Stimulated activated CD4-positive, alpha-beta T cell treated with anti-CD3 and anti-CD28 coated beads, Interleukin-1b, Interleukin-23, amount 100 ng/mL, for 1 hour (primary cell): Measurements from ENCODE around the gene HEBP2.

Experiments
- DNase-seq, 2 donors: peaks; one replicate each; pipeline ENCODE4 v3.0.0-alpha.2; 2020; ENCODE audit warnings: low read depth in 2 of 2

HEBP2 gene

GRCh38 chr6:138397128-138398122 is 6.6 kb upstream of the HEBP2 start:
- no peak for DNase-seq

- DNase-seq = no peak
These were observed 3.7 kb upstream of the HEBP2 start for GRCh38 chr6:138400326-138400725.

- no peak for DNase-seq
These were observed 1.8 kb upstream of the HEBP2 start for GRCh38 chr6:138401960-138402837.

- DNase-seq = no peak
These were observed 1.2 kb upstream of the HEBP2 start for GRCh38 chr6:138402838-138403187.

GRCh38 chr6:138403324-138403800 is 661 bp upstream of the HEBP2 start:
- no peak for DNase-seq

GRCh38 chr6:138404666-138405337 is 779 bp downstream of the HEBP2 start:
- DNase-seq = no peak

GRCh38 chr6:138405816-138406413 is 1.9 kb downstream of the HEBP2 start:
- DNase-seq = no peak

- DNase-seq = no peak
These were observed 2.4 kb downstream of the HEBP2 start for GRCh38 chr6:138406443-138406842.

- no peak for DNase-seq
These were observed 6.2 kb downstream of the HEBP2 start for GRCh38 chr6:138410048-138410735.

GRCh38 chr6:138410972-138411880 is 7.2 kb downstream of the HEBP2 start:
- no peak for DNase-seq

GRCh38 chr6:138415125-138415524 is 11.1 kb downstream of the HEBP2 start:
- DNase-seq = no peak

GRCh38 chr6:138416206-138416605 is 12.2 kb downstream of the HEBP2 start:
- no peak for DNase-seq

GRCh38 chr6:138417493-138418117 is 13.6 kb downstream of the HEBP2 start:
- DNase-seq = no peak

- no peak for DNase-seq
These were observed 14.2 kb downstream of the HEBP2 start for GRCh38 chr6:138418118-138418742.

- DNase-seq = no peak
These were observed 15.7 kb downstream of the HEBP2 start for GRCh38 chr6:138419766-138420165.

- DNase-seq = no peak
These were observed 16.3 kb downstream of the HEBP2 start for GRCh38 chr6:138420356-138420755.

GRCh38 chr6:138421089-138421488 is 17.1 kb downstream of the HEBP2 start:
- no peak for DNase-seq

GRCh38 chr6:138421608-138422007 is 17.6 kb downstream of the HEBP2 start:
- DNase-seq = no peak

- DNase-seq = no peak
These were observed 18.8 kb downstream of the HEBP2 start for GRCh38 chr6:138422861-138423260.
